GM21723 (cell line): ENCODE results near the gene FBXL7.

Source experiments
- ATAC-seq: cut with Tn5 transposase; IDR thresholded peaks from one replicate; pipeline ENCODE4 v1.9.1; 2021; ENCODE audit warnings: mild to moderate bottlenecking, moderate library complexity; ENCODE audit not compliant: unreplicated experiment

Gene FBXL7

DNA sequence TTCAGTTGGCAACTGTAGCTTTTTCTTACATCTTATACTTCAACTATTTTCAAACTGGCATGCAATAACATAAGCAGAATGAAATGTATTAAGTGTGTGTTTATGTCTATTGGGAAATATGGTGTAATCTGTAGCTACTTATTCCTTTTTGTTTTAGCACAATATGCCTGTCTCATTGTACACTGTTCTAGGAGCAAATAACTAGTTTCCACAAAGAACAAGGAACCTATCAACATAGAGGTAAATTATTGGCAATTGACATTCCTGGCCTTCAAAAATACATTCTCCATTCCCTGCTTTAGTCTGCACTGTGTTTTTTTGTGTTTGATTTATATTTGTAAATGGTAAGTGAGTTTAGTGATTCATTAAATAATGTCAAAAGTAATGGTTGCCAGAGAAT, 75.7 kb downstream of the FBXL7 start:
- no peak for ATAC-seq

DNA sequence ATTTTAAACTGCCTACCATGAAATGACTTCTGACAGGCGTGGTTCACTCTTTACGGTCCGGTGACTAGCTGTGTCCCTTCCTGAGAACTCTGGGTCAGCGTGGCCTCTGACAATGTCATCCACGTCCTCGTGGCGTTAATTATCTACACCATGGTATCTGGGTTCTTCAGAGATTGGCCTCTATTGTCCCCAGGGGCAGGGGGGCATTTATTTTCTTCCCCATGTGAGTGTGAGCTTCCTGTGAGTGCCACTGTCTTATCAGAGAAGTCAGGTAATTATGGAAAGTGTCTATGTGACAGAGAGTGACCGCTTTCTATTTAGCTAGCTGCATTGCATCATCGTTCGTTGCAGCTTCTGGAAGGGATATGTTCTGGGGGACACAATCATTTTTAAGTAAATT, 77.2 kb downstream of the FBXL7 start:
- ATAC-seq, result no peak

- no peak for ATAC-seq
These were observed 77.9 kb downstream of the FBXL7 start for GRCh38 chr5:15577831-15578230.

DNA sequence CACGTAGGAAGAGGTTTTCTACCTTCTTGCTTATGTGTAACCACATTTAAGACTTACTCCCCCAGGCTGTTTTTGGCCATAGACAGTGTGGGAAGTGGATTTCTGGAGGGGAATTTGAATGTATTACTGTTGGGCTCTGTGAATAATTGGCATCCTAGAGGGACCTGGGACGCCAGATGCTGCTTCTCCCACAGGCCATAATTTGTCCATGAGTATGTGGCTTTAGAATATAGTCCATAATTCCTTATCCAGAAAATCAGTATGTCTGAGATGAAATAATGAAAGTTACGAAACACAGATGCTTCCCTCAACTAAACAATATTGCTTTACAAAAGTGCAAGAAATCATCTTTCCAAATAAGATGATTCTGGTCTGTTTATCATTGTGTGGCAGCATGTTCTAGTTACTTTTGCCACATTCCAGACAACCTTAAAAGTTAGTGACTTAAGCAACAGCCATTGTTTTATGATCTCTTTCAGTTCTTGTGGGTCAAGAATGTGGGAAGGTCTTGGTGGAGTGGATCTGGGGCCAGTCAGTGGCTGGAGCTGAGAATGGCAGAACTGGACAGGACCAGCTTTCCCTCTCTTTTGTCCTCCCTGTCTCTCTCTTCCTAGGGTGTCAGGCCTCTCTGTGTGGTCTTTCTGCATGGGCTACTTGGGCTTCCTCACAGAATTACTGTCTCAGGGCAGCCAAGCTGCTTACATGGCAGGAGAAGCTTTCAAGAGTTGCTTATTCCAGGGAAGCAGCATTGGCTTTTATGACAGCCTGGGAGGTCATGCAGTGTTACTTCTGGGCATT, 79.4 kb downstream of the FBXL7 start:
- ATAC-seq, result no peak

- no peak for ATAC-seq
These were observed 84.5 kb downstream of the FBXL7 start for GRCh38 chr5:15584528-15584927.

- ATAC-seq, result no peak
These were observed 85.1 kb downstream of the FBXL7 start for GRCh38 chr5:15585128-15585527.

GRCh38 chr5:15585841-15586591, 86.0 kb downstream of the FBXL7 start:
- ATAC-seq, result no peak

GRCh38 chr5:15587916-15588315, 87.9 kb downstream of the FBXL7 start:
- no peak for ATAC-seq

DNA sequence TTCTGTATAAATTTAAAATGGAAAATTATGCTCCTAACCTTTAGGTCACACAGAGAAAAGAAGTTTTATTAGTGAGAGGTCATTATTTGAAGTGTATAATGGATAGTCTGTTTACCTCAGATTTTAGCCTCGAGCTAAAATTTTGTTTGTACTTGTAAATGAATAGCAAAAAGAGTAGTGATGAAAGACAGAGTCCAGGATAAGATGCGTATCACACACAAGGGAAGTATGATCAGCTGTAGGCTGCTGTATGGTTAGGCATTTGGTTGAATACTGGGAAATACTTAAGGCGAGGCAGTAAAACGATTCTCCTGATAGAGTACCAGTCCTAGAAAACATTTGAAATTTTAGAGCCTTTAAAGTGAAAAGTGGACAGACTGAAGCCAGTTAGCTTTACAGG, 92.7 kb downstream of the FBXL7 start:
- no peak for ATAC-seq

DNA sequence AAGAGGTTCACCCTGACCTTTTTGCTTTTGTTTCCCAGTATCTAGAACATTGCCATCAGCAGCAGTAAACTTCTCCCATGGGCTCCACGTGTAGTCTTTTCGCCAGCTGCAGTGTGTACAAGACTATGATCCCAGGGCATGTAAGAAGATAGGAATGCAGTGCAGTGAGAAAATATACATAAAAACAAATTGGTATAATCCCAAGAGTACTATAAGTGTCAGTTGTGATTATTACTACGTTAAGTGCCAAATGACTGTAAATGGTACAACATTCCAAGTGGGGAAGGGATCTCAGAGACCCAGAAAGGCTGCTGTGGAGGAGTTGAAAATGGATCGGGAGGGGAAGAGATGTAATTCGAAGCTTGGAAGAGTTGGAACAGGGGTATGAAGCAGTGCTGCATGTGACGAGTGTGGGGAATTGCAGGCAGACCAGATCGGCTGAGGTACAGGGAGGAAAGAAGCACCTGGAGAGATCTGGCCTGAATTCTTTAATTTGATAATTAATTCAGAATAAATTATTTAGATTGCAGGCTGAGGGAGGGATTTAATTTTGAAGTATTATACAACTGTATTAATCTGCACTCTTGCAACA, 95.1 kb downstream of the FBXL7 start:
- no peak for ATAC-seq

GRCh38 chr5:15595929-15596328, 95.9 kb downstream of the FBXL7 start:
- no peak for ATAC-seq

DNA sequence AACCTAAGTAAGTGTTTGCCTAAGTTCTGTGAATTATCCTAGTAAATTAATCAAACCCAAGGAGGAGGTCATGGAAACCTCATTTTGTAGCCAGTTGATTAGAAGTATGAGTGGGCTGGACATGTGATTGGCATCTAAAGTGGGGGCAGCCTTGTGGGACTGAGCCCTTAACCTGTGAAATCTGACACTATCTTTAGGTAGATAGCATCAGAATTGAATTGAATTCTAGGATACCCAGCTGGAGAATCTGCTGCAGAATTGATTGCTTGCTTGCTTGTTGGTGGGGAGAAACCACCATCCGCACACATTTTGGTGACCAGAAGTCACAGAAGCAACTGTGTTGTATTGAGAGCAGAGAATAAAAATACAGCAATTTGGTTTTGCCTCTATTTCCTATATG, 97.0 kb downstream of the FBXL7 start:
- ATAC-seq, result no peak

GRCh38 chr5:15597804-15598203, 97.8 kb downstream of the FBXL7 start:
- ATAC-seq, result no peak

- ATAC-seq, result no peak
These were observed 98.4 kb downstream of the FBXL7 start for GRCh38 chr5:15598294-15598902.

DNA sequence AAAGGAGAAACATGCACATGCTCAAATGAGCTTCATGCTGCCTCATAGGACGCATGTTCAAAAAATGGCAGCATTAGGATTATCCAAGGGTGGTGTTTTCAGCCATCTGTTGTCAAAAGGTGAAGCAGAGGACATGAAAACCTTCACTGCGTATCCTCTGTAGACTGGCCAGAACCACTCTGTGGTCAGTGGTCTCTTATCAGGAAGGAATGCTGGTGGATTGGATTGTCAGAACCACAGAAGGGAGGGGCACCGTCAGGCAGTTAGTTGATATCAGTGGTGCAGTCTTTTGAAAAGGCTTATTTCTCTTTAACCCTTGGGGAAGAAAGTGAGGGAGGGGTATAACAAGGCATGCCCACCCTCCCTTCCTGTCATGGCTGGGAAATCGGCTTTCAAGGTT, 100.1 kb downstream of the FBXL7 start:
- ATAC-seq, result no peak

GRCh38 chr5:15601274-15601673, 101.3 kb downstream of the FBXL7 start:
- no peak for ATAC-seq

DNA sequence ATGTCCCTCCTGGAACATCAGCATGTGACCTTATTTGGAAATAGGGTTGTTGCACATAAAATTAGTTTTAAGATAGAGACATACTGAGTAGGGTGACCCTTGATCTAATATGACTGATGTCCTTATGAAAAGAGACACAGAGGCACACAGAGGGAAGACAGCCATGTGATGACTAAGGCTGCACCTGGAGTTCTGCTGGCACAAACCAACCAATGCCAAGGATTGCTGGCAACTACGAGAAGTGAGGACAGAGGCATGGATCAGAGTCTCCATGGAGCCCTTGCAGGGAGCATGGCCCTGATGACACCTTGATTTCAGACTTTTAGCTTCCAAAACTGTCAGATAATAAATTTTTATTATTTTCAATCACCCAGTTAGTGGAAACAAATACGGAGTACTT, 101.9 kb downstream of the FBXL7 start:
- no peak for ATAC-seq

GRCh38 chr5:15604986-15605385, 105.0 kb downstream of the FBXL7 start:
- no peak for ATAC-seq

DNA sequence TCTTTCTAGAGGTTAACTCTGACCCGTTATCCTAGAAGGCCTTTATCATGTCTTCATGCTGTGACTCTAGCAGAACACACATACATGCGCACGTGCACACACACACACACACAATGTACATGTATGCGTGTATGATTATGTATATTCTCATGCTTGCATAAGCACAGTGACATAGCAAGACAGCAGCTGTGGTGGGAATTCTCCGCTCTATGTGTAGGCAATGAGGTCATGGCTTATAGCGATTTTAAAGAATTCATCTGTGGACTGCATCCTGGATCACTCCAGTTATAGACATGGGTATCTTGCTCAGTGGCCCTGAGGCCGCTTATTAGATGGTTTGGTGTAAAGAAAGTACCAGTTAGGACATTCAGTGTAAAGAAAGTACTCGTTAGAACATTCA, 106.2 kb downstream of the FBXL7 start:
- no peak for ATAC-seq

DNA sequence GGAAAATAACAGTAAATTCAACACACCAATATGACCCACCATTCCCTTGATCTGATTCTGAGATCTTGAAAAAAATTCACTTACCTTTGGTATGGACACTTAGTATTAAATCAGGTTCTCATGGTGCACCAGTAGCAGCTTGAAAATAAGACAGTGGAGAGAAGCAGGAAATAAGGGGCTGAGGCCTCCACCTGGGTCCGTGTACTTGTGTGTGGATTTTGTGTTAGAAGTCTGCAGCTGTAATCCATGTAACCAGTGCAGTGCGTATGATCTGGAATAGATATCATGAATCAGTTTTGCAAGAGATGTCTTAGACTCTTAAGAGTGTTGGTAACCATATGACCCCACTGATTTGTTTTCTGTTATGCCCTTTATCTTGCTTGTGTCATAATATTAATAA, 107.1 kb downstream of the FBXL7 start:
- no peak for ATAC-seq

- ATAC-seq, result no peak
These were observed 109.2 kb downstream of the FBXL7 start for GRCh38 chr5:15609076-15609725.
